HEK293 (cell line): ENCODE measurements around the gene OR8B12.

Source experiments
- CTCF ChIA-PET: fragments of 350-600 bp; formaldehyde crosslinking; extraction: SDS; loops from one replicate; lab custom pipeline; 2021; ENCODE audit warnings: antibody characterized with exemption; lab: Yijun Ruan, JAX
- POLR2A ChIA-PET: fragments of 300-600 bp; formaldehyde crosslinking; extraction: SDS; loops from one replicate; lab custom pipeline; 2020; ENCODE audit warnings: antibody characterized with exemption, inconsistent platforms; lab: Yijun Ruan, JAX
- H3K27ac ChIP-seq: fragments of 200-500 bp; sonication (Bioruptor generic); 2 replicates; pipeline ENCODE4 v1.5.1; 2014; ENCODE audit warnings: low read depth, low read length, control low read depth, inconsistent platforms; ENCODE audit errors: extremely low read depth
- H3K36me3 ChIP-seq, 2 experiments: fragments of 200-500 bp in 1 of 2; sonication (Bioruptor generic) in 1 of 2; 1 replicate in 1 of 2; 2 replicates in 1 of 2; pipeline ENCODE4 v1.5.1; 2014 to 2017; ENCODE audit warnings: inconsistent platforms in 2 of 2, low read length in 2 of 2; ENCODE audit not compliant: control insufficient read depth in 2 of 2, insufficient read depth in 1 of 2
- H3K4me1 ChIP-seq: fragments of 200-500 bp; sonication (Bioruptor generic); 2 replicates; pipeline ENCODE4 v1.5.1; 2014; ENCODE audit warnings: mild to moderate bottlenecking, low read length, inconsistent platforms; ENCODE audit not compliant: control insufficient read depth, insufficient read depth
- H3K4me3 ChIP-seq: 2 replicates; pipeline ENCODE4 v1.5.1; 2011; ENCODE audit warnings: low read depth, mild to moderate bottlenecking, control low read depth, low read length, moderate library complexity
- H3K9me3 ChIP-seq: fragments of 200-500 bp; sonication (Bioruptor generic); 2 replicates; pipeline ENCODE4 v1.5.1; 2014; ENCODE audit warnings: low read depth, low read length, inconsistent platforms; ENCODE audit not compliant: control insufficient read depth, insufficient read depth
- KLF10 ChIP-seq: fragments of 450-650 bp; IDR thresholded peaks from 2 replicates; pipeline ENCODE4 v1.5.1; 2018; ENCODE audit warnings: missing biosample characterization, mild to moderate bottlenecking, missing genetic modification characterization
- MYNN ChIP-seq: fragments of 450-650 bp; formaldehyde crosslinking; IDR thresholded peaks from 2 replicates; pipeline ENCODE4 v1.5.1; 2016; ENCODE audit warnings: missing biosample characterization, missing genetic modification characterization, borderline replicate concordance
- TRIM28 ChIP-seq: IDR thresholded peaks from 2 replicates; pipeline ENCODE4 v1.6.1; 2011; ENCODE audit warnings: low read length, control low read depth, borderline replicate concordance
- ZBTB7A ChIP-seq: fragments of 450-650 bp; formaldehyde crosslinking; IDR thresholded peaks from 2 replicates; pipeline ENCODE4 v1.5.1; 2016; ENCODE audit warnings: low read depth, missing biosample characterization, missing genetic modification characterization
- ZFP3 ChIP-seq: fragments of 450-650 bp; formaldehyde crosslinking; IDR thresholded peaks from 2 replicates; pipeline ENCODE4 v1.5.1; 2016; ENCODE audit warnings: low read depth, missing biosample characterization, missing genetic modification characterization
- ZNF19 ChIP-seq: fragments of 450-650 bp; formaldehyde crosslinking; IDR thresholded peaks from 2 replicates; pipeline ENCODE4; 2016; ENCODE audit warnings: missing biosample characterization, missing genetic modification characterization, low read depth
- ZNF2 ChIP-seq: fragments of 450-650 bp; formaldehyde crosslinking; IDR thresholded peaks from 2 replicates; pipeline ENCODE4 v1.5.1; 2016; ENCODE audit warnings: missing biosample characterization, missing genetic modification characterization
- ZNF341 ChIP-seq: fragments of 450-650 bp; formaldehyde crosslinking; IDR thresholded peaks from 2 replicates; pipeline ENCODE4; 2016; ENCODE audit warnings: low read depth, missing biosample characterization, missing genetic modification characterization
- ZNF416 ChIP-seq: fragments of 450-650 bp; formaldehyde crosslinking; IDR thresholded peaks from 2 replicates; pipeline ENCODE4 v1.5.1; 2016; ENCODE audit warnings: missing biosample characterization, missing genetic modification characterization
- ZNF510 ChIP-seq: fragments of 450-650 bp; formaldehyde crosslinking; IDR thresholded peaks from 2 replicates; pipeline ENCODE4 v1.5.1; 2018; ENCODE audit warnings: mild to moderate bottlenecking, missing genetic modification characterization, missing biosample characterization; ENCODE audit not compliant: insufficient replicate concordance
- ZNF548 ChIP-seq: fragments of 450-650 bp; formaldehyde crosslinking; IDR thresholded peaks from 2 replicates; pipeline ENCODE4 v1.5.1; 2016; ENCODE audit warnings: missing biosample characterization, missing genetic modification characterization
- ZNF654 ChIP-seq: fragments of 450-650 bp; formaldehyde crosslinking; IDR thresholded peaks from 2 replicates; pipeline ENCODE4 v1.5.1; 2016; ENCODE audit warnings: low read depth, missing biosample characterization, missing genetic modification characterization
- ZNF677 ChIP-seq: fragments of 450-650 bp; IDR thresholded peaks from 2 replicates; pipeline ENCODE4 v1.5.0; 2018; ENCODE audit warnings: missing biosample characterization, mild to moderate bottlenecking, missing genetic modification characterization, moderate library complexity
- ZNF701 ChIP-seq: fragments of 450-650 bp; formaldehyde crosslinking; IDR thresholded peaks from 2 replicates; pipeline ENCODE4 v1.5.1; 2016; ENCODE audit warnings: missing biosample characterization, missing genetic modification characterization
- TF ChIP-seq, protein P1 (sequence below): fragments of 450-650 bp; formaldehyde crosslinking; IDR thresholded peaks from 2 replicates; pipeline ENCODE4 v1.5.1; 2016; ENCODE audit warnings: missing biosample characterization, missing genetic modification characterization, low read depth
- TF ChIP-seq, protein P2 (sequence below): fragments of 450-650 bp; IDR thresholded peaks from 2 replicates; pipeline ENCODE4 v1.5.1; 2018; ENCODE audit warnings: missing biosample characterization, missing genetic modification characterization
- TF ChIP-seq, protein P3 (sequence below): fragments of 450-650 bp; formaldehyde crosslinking; conservative IDR thresholded peaks from 2 replicates; pipeline ENCODE4 v1.5.1; 2016; ENCODE audit warnings: low read depth, missing biosample characterization, missing genetic modification characterization
- TF ChIP-seq, protein P4 (sequence below): fragments of 450-650 bp; formaldehyde crosslinking; IDR thresholded peaks from 2 replicates; pipeline ENCODE4 v1.5.1; 2016; ENCODE audit warnings: missing biosample characterization, missing genetic modification characterization

OR8B12 gene

DNA sequence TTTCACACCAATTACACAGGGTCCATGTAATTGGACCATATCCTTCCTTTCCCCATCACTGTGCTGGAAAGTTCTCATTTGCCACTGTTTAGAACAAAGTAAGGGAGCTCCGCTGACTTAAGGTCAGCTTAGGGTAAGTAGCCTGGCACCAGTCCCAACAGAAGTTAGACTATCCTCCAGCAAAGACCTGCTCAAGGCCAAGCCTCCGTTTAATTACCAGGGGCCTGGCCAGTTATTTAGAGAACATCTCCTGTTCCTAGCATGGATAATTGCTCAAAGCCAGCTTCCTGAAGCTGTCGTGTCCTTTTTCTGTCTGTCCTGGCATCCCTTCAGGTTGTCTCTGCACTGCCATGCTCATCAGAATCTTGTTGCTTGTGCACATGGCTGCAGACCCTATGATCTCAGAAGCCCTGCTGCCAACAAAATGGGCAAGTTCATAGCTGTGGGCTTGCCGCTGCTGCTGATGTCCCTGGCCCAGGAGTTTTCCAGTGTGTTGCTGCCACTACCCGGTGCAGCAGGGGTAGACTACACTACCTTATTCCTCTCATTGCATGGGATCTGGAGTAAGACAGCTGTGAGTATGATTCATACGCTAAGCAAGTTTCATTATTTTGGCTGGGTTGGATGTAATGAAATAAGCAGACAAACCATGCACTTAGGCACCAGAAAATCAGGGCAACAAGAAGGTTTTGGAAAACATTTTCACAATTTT lies 34.4 kb upstream of the OR8B12 start:
- H3K4me1 ChIP-seq: no peaks in the 10 kb centered on the region
- H3K27ac ChIP-seq: no peak overlapping the region
- H3K4me3 ChIP-seq: no peak overlapping the region
- H3K9me3 ChIP-seq: no peaks in the 10 kb centered on the region
- H3K36me3 ChIP-seq: no peaks in the 10 kb centered on the region
- POLR2A ChIA-PET: no interaction called here
- CTCF ChIA-PET: interaction anchor here (0.6 to 1.3 kb wide), 5 partner anchors 66 to 509 kb away, joined by 3 to 7 read pairs (median 4); no protein-coding TSS in a partner anchor
- TF ChIP-seq ZNF701: no peak
- no peak for TF ChIP-seq MYNN (tag by site-specific recombination)
- TF ChIP-seq ZNF19 (tag by site-specific recombination): no peak
- TF ChIP-seq ZNF677 (tag by site-specific recombination): no peak
- TF ChIP-seq TRIM28: no peak
- TF ChIP-seq ZNF548 (tag by site-specific recombination): no peak
- no peak for TF ChIP-seq ZFP3 (tag by site-specific recombination)
- TF ChIP-seq, protein P1, sequence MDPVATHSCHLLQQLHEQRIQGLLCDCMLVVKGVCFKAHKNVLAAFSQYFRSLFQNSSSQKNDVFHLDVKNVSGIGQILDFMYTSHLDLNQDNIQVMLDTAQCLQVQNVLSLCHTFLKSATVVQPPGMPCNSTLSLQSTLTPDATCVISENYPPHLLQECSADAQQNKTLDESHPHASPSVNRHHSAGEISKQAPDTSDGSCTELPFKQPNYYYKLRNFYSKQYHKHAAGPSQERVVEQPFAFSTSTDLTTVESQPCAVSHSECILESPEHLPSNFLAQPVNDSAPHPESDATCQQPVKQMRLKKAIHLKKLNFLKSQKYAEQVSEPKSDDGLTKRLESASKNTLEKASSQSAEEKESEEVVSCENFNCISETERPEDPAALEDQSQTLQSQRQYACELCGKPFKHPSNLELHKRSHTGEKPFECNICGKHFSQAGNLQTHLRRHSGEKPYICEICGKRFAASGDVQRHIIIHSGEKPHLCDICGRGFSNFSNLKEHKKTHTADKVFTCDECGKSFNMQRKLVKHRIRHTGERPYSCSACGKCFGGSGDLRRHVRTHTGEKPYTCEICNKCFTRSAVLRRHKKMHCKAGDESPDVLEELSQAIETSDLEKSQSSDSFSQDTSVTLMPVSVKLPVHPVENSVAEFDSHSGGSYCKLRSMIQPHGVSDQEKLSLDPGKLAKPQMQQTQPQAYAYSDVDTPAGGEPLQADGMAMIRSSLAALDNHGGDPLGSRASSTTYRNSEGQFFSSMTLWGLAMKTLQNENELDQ (tag by site-specific recombination): no peak
- TF ChIP-seq, protein P2, sequence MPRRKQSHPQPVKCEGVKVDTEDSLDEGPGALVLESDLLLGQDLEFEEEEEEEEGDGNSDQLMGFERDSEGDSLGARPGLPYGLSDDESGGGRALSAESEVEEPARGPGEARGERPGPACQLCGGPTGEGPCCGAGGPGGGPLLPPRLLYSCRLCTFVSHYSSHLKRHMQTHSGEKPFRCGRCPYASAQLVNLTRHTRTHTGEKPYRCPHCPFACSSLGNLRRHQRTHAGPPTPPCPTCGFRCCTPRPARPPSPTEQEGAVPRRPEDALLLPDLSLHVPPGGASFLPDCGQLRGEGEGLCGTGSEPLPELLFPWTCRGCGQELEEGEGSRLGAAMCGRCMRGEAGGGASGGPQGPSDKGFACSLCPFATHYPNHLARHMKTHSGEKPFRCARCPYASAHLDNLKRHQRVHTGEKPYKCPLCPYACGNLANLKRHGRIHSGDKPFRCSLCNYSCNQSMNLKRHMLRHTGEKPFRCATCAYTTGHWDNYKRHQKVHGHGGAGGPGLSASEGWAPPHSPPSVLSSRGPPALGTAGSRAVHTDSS (tag by site-specific recombination): no peak
- no peak for TF ChIP-seq ZNF341 (tag by site-specific recombination)
- TF ChIP-seq ZNF510 (tag by site-specific recombination): no peak
- no peak for TF ChIP-seq ZNF416 (tag by site-specific recombination)
- TF ChIP-seq, all 188 proteins: peak for 0

DNA sequence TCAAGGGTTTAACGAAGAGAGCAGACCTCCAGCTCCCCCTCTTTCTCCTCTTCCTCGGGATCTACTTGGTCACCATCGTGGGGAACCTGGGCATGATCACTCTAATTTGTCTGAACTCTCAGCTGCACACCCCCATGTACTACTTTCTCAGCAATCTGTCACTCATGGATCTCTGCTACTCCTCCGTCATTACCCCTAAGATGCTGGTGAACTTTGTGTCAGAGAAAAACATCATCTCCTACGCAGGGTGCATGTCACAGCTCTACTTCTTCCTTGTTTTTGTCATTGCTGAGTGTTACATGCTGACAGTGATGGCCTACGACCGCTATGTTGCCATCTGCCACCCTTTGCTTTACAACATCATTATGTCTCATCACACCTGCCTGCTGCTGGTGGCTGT lies 26.7 kb upstream of the OR8B12 start:
- Histone ChIP-seq H3K9me3 (no peaks in the 10 kb centered on the region), H3K27ac (no peak overlapping the region), H3K4me1 (no peaks in the 10 kb centered on the region), H3K36me3 (no peaks in the 10 kb centered on the region), H3K4me3 (no peak overlapping the region)
- CTCF ChIA-PET: interaction anchor here (1.3 kb wide), 1 partner anchor 15 kb away, joined by 5 read pairs; no protein-coding TSS in a partner anchor
- no peak for TF ChIP-seq ZBTB7A
- TF ChIP-seq KLF10 (tag by site-specific recombination): no peak
- POLR2A ChIA-PET: no interaction called here

DNA sequence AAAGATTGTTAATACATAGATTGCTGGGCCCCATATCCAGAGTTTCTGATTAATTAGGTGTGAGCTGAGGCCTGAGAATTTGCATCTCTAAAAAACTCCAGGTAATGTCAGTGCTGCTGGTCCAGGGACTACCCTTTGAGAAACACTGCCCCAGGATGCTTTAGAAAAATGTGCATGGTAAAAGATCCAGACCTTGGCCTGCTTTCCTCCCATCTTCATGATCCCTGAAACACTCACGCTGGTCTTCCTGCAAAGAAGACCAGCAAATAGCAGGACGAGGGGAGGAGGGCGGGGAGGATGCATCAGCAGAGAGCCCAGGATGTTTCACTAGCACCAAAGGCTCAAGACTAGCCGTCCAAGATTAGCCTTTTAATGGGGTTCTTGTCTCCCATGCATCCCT lies 26.2 kb upstream of the OR8B12 start, which contains the start of gene OR8A1:
TSS of gene OR8A1 (plus strand) at position 301 of the 400 bp plus-strand sequence. CDS start 123 bp downstream, outside the sequence.
- ChIA-PET CTCF (interaction anchor here (1.3 to 2.3 kb wide), 2 partner anchors 15 to 16 kb away, joined by 5 to 8 read pairs; no protein-coding TSS in a partner anchor), POLR2A (no interaction called here)
- Histone ChIP-seq H3K36me3 (no peaks in the 10 kb centered on the region), H3K4me1 (no peaks in the 10 kb centered on the region), H3K9me3 (no peaks in the 10 kb centered on the region), H3K4me3 (no peak within 1 kb of the TSS), H3K27ac (no peak within 1 kb of the TSS)
- TF ChIP-seq ZNF2 (tag by site-specific recombination) (no peak), ZNF654 (tag by site-specific recombination) (no peak)
- TF ChIP-seq, protein P3, sequence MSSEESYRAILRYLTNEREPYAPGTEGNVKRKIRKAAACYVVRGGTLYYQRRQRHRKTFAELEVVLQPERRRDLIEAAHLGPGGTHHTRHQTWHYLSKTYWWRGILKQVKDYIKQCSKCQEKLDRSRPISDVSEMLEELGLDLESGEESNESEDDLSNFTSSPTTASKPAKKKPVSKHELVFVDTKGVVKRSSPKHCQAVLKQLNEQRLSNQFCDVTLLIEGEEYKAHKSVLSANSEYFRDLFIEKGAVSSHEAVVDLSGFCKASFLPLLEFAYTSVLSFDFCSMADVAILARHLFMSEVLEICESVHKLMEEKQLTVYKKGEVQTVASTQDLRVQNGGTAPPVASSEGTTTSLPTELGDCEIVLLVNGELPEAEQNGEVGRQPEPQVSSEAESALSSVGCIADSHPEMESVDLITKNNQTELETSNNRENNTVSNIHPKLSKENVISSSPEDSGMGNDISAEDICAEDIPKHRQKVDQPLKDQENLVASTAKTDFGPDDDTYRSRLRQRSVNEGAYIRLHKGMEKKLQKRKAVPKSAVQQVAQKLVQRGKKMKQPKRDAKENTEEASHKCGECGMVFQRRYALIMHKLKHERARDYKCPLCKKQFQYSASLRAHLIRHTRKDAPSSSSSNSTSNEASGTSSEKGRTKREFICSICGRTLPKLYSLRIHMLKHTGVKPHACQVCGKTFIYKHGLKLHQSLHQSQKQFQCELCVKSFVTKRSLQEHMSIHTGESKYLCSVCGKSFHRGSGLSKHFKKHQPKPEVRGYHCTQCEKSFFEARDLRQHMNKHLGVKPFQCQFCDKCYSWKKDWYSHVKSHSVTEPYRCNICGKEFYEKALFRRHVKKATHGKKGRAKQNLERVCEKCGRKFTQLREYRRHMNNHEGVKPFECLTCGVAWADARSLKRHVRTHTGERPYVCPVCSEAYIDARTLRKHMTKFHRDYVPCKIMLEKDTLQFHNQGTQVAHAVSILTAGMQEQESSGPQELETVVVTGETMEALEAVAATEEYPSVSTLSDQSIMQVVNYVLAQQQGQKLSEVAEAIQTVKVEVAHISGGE (tag by site-specific recombination): no peak
- TF ChIP-seq, protein P4, sequence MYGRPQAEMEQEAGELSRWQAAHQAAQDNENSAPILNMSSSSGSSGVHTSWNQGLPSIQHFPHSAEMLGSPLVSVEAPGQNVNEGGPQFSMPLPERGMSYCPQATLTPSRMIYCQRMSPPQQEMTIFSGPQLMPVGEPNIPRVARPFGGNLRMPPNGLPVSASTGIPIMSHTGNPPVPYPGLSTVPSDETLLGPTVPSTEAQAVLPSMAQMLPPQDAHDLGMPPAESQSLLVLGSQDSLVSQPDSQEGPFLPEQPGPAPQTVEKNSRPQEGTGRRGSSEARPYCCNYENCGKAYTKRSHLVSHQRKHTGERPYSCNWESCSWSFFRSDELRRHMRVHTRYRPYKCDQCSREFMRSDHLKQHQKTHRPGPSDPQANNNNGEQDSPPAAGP (tag by site-specific recombination): no peak
